ENCODE measurements around the gene TRAPPC3. TPM values are rescaled to one million over a fixed set of nuclear protein-coding genes. Genes with fewer than 3 reads are reported as not detected.
A peak's percentile ranks its signal among the peaks of the same experiment; 100 is the strongest.

Gene TRAPPC3
- total RNA-seq, 1 experiment from 2014 or later, result 52.7 TPM

DNA sequence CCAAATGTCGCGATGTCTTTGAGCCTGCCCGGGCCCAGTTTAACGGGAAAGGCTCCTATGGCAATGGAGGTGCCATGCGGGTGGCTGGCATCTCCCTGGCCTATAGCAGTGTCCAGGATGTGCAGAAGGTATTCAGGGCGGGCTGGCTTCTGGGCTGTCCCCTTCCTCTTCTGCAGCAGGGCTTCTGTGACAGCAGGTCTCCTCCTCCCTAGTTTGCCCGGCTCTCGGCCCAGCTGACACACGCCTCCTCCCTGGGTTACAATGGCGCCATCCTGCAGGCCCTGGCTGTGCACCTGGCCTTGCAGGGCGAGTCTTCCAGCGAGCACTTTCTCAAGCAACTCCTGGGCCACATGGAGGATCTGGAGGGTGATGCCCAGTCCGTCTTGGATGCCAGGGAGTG is 57.6 kb downstream of the TRAPPC3 start:
- Histone ChIP-seq H2BK15ac (ENCODE audit: low read depth, low read length) (no peak overlapping the region), H3K9me3 (ENCODE audit: control insufficient read depth, low read depth, low read length) (no peaks in the 10 kb centered on the region), H2AK5ac (ENCODE audit: insufficient read length, low read length) (no peak overlapping the region), H3K4ac (ENCODE audit: low read depth, low read length) (no peak overlapping the region), H3K27ac (ENCODE audit: insufficient read length, low read depth, low read length) (no peak overlapping the region), H3K4me2 (ENCODE audit: insufficient read depth, insufficient read length, low read length) (no peak overlapping the region), H3K18ac (ENCODE audit: insufficient read length, low read depth, low read length) (no peak overlapping the region), H3K56ac (ENCODE audit: insufficient read length, low read depth, low read length) (no peak overlapping the region), H4K91ac (ENCODE audit: insufficient read length, low read depth, low read length) (no peak overlapping the region), H2AFZ (ENCODE audit: low read length) (no peak overlapping the region), H3K79me1 (ENCODE audit: insufficient read depth, low read depth, low read length, poor library complexity, severe bottlenecking) (no peaks in the 10 kb centered on the region), H3K79me2 (ENCODE audit: insufficient read depth, low read length) (peaks cover 2% of the 10 kb centered on the region; the same call in 1 of the 2 replicates), H2BK5ac (ENCODE audit: insufficient read length, low read length) (no peak overlapping the region), H2BK20ac (ENCODE audit: low read depth, low read length, poor library complexity, severe bottlenecking) (no peak overlapping the region), H3K23me2 (ENCODE audit: insufficient read length, low read depth, low read length, poor library complexity, severe bottlenecking) (peaks cover 6% of the 10 kb centered on the region), H2BK12ac (ENCODE audit: insufficient read length, low read depth, low read length) (no peak overlapping the region), H4K5ac (ENCODE audit: insufficient read length, low read depth, low read length) (no peak overlapping the region), H3T11ph (ENCODE audit: low read length) (no peak overlapping the region), H3K14ac (ENCODE audit: insufficient read depth, low read length) (no peak overlapping the region), H4K8ac (replicated peaks; ENCODE audit: insufficient read length, low read depth, low read length) (no peak overlapping the region), H3K9ac (ENCODE audit: extremely low read depth, insufficient read length, low read length) (no peak overlapping the region), H4K20me1 (ENCODE audit: control insufficient read depth, insufficient read depth, insufficient read length) (no peaks in the 10 kb centered on the region), H3K4me1 (ENCODE audit: insufficient read depth, low read length) (no peaks in the 10 kb centered on the region), H3K23ac (ENCODE audit: insufficient read length, low read depth, low read length) (no peak overlapping the region), H2BK120ac (ENCODE audit: low read depth, low read length, poor library complexity, severe bottlenecking) (no peak overlapping the region), H3K27me3 (ENCODE audit: insufficient read depth, low read length) (no peaks in the 10 kb centered on the region)
- Mint-ChIP-seq H3K4me3 (peak overlapping the region in 1 of 2 experiments; percentile 44; a peak in 2 of 5 replicates), H3K4me1 (peaks cover 15 to 19% of the 10 kb centered on the region in 2 experiments), H3K27me3 (ENCODE audit: low read depth) (no peaks in the 10 kb centered on the region), H3K9me3 (no peaks in the 10 kb centered on the region; a peak in 1 of 5 replicates), H3K27ac (no peak overlapping the region), H3K36me3 (ENCODE audit: insufficient read depth in 1 of 3, low read depth in 3 of 3) (peaks cover 21 to 46% (median 40%) of the 10 kb centered on the region in 3 experiments; a peak in 6 of 7 replicates)
- WGBS (ENCODE audit: extremely low coverage, insufficient read length, low lambda C conversion rate), result no CpG with 5 or more reads among the region's 13 CpGs
- no peak for DNase-seq
- TF ChIP-seq, protein P1, sequence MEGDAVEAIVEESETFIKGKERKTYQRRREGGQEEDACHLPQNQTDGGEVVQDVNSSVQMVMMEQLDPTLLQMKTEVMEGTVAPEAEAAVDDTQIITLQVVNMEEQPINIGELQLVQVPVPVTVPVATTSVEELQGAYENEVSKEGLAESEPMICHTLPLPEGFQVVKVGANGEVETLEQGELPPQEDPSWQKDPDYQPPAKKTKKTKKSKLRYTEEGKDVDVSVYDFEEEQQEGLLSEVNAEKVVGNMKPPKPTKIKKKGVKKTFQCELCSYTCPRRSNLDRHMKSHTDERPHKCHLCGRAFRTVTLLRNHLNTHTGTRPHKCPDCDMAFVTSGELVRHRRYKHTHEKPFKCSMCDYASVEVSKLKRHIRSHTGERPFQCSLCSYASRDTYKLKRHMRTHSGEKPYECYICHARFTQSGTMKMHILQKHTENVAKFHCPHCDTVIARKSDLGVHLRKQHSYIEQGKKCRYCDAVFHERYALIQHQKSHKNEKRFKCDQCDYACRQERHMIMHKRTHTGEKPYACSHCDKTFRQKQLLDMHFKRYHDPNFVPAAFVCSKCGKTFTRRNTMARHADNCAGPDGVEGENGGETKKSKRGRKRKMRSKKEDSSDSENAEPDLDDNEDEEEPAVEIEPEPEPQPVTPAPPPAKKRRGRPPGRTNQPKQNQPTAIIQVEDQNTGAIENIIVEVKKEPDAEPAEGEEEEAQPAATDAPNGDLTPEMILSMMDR (conservative IDR thresholded peaks at IDR 0.05), result no peak
